ENCODE results near the gene SHROOM2. TPM values are rescaled to one million over a fixed set of nuclear protein-coding genes. Genes with fewer than 3 reads are reported as not detected.

SHROOM2 gene
- total and polyA plus RNA-seq, 4 donors: 3.0 to 15.5 (median 5.0) TPM

GRCh38 chrX:9739130-9739529 lies 47.1 kb upstream of the SHROOM2 start:
- H3K4me1 ChIP-seq (ENCODE audit: control insufficient read depth in 5 of 5, insufficient read depth in 5 of 5, low read length in 5 of 5): no peaks in the 10 kb centered on the region
- 81 to 91% methylated on average over 5 of the region's 5 CpGs for WGBS, 2 donors
- DNase-seq (no peak), ATAC-seq (ENCODE audit: insufficient read depth, low FRiP score) (no peak)
- H3K4me3 ChIP-seq: no peak overlapping the region
- H3K9ac ChIP-seq (ENCODE audit: insufficient read depth in 1 of 2, low read length in 2 of 2): no peak overlapping the region
- TF ChIP-seq CTCF (IDR thresholded peaks at IDR 0.05; ENCODE audit: control extremely low read depth, extremely low read depth): no peak
- no peaks in the 10 kb centered on the region for H3K36me3 ChIP-seq (ENCODE audit: control insufficient read depth in 4 of 4, insufficient read depth in 4 of 4, low read length in 4 of 4)
- H3K27me3 ChIP-seq (ENCODE audit: control insufficient read depth in 3 of 3, insufficient read depth in 3 of 3, low read length in 2 of 3): peaks cover 0 to 6% (median 5%) of the 10 kb centered on the region in 3 donors
- H3K27ac ChIP-seq (ENCODE audit: low read depth in 1 of 2, low read length in 1 of 2): no peak overlapping the region
- no peaks in the 10 kb centered on the region for H3K9me3 ChIP-seq (ENCODE audit: control insufficient read depth in 4 of 4, insufficient read depth in 3 of 4, low read length in 3 of 4)

- no peak for ATAC-seq (ENCODE audit: insufficient read depth, low FRiP score)
- H3K9ac ChIP-seq (ENCODE audit: insufficient read depth in 1 of 2, low read length in 2 of 2): no peak overlapping the region
These were observed 40.7 kb upstream of the SHROOM2 start for GRCh38 chrX:9745417-9746115.

GRCh38 chrX:9746148-9746888 lies 39.9 kb upstream of the SHROOM2 start:
- 20 to 31% methylated on average over 3 of the region's 3 CpGs for WGBS, 2 donors
- Histone ChIP-seq H3K4me1 (ENCODE audit: control insufficient read depth in 5 of 5, insufficient read depth in 5 of 5, low read length in 5 of 5) (no peaks in the 10 kb centered on the region), H3K4me3 (no peak overlapping the region), H3K27ac (ENCODE audit: low read depth in 1 of 2, low read length in 1 of 2) (peak overlapping the region; percentile 40 to 66), H3K36me3 (ENCODE audit: control insufficient read depth in 4 of 4, insufficient read depth in 4 of 4, low read length in 4 of 4) (no peaks in the 10 kb centered on the region), H3K9me3 (ENCODE audit: control insufficient read depth in 4 of 4, insufficient read depth in 3 of 4, low read length in 3 of 4) (peaks cover 0 to 8% (median 0%) of the 10 kb centered on the region in 4 donors), H3K9ac (ENCODE audit: insufficient read depth in 1 of 2, low read length in 2 of 2) (no peak overlapping the region), H3K27me3 (ENCODE audit: control insufficient read depth in 3 of 3, insufficient read depth in 3 of 3, low read length in 2 of 3) (peaks cover 0 to 5% (median 2%) of the 10 kb centered on the region in 3 donors)
- no peak for ATAC-seq (ENCODE audit: insufficient read depth, low FRiP score)
- DNase-seq: no peak
- no peak for TF ChIP-seq CTCF (IDR thresholded peaks at IDR 0.05; ENCODE audit: control extremely low read depth, extremely low read depth)

More at GRCh38 chrX:9745417-9746115, 40.7 kb upstream of the SHROOM2 start:
- H3K27me3 ChIP-seq (ENCODE audit: control insufficient read depth in 3 of 3, insufficient read depth in 3 of 3, low read length in 2 of 3): peaks cover 0 to 5% (median 2%) of the 10 kb centered on the region in 3 donors
- peak in 1 of 3 donors; percentile 45 for DNase-seq
- no peak overlapping the region for H3K4me3 ChIP-seq
- H3K4me1 ChIP-seq (ENCODE audit: control insufficient read depth in 5 of 5, insufficient read depth in 5 of 5, low read length in 5 of 5): no peaks in the 10 kb centered on the region
- WGBS, 2 donors: 38 to 57% methylated on average over 8 to 11 of the region's 11 CpGs
- no peaks in the 10 kb centered on the region for H3K36me3 ChIP-seq (ENCODE audit: control insufficient read depth in 4 of 4, insufficient read depth in 4 of 4, low read length in 4 of 4)
- no peak for TF ChIP-seq CTCF (IDR thresholded peaks at IDR 0.05; ENCODE audit: control extremely low read depth, extremely low read depth)
- H3K9me3 ChIP-seq (ENCODE audit: control insufficient read depth in 4 of 4, insufficient read depth in 3 of 4, low read length in 3 of 4): peaks cover 0 to 6% (median 0%) of the 10 kb centered on the region in 4 donors
- peak overlapping the region; percentile 33 to 66 for H3K27ac ChIP-seq (ENCODE audit: low read depth in 1 of 2, low read length in 1 of 2)
